ENCODE measurements around the gene PKN1.

- TF ChIP-seq EZH2 (IDR thresholded peaks at IDR 0.05; ENCODE audit: insufficient read depth, poor library complexity, severe bottlenecking) (no peak), EZH2phosphoT487 (IDR thresholded peaks at IDR 0.05; ENCODE audit: insufficient read depth, low read depth) (no peak)
These were observed 37.3 kb upstream of the PKN1 start for GRCh38 chr19:14395710-14396336.

All from GM23248 (cell line).